ENCODE data around the gene REV3L.

GRCh38 chr6:111354758-111355555 is 128.1 kb downstream of the REV3L start:
- TF ChIP-seq, protein P1, sequence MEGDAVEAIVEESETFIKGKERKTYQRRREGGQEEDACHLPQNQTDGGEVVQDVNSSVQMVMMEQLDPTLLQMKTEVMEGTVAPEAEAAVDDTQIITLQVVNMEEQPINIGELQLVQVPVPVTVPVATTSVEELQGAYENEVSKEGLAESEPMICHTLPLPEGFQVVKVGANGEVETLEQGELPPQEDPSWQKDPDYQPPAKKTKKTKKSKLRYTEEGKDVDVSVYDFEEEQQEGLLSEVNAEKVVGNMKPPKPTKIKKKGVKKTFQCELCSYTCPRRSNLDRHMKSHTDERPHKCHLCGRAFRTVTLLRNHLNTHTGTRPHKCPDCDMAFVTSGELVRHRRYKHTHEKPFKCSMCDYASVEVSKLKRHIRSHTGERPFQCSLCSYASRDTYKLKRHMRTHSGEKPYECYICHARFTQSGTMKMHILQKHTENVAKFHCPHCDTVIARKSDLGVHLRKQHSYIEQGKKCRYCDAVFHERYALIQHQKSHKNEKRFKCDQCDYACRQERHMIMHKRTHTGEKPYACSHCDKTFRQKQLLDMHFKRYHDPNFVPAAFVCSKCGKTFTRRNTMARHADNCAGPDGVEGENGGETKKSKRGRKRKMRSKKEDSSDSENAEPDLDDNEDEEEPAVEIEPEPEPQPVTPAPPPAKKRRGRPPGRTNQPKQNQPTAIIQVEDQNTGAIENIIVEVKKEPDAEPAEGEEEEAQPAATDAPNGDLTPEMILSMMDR (IDR thresholded peaks at IDR 0.05), result no peak
- TF ChIP-seq ZFX (IDR thresholded peaks at IDR 0.05; ENCODE audit: borderline replicate concordance), result no peak
